HG03103 (cell line): ENCODE results near the gene CPEB3.

Experiments
- ATAC-seq: cut with Tn5 transposase; IDR thresholded peaks from one replicate; pipeline ENCODE4 v1.9.1; 2021; ENCODE audit warnings: low read depth; ENCODE audit not compliant: unreplicated experiment

The CPEB3 gene

GRCh38 chr10:92110039-92110794, 180.7 kb downstream of the CPEB3 start:
- ATAC-seq, result no peak

- no peak for ATAC-seq
Measured at GRCh38 chr10:92108747-92109146, 182.1 kb downstream of the CPEB3 start.

- ATAC-seq, result no peak
Measured at GRCh38 chr10:92108120-92108519, 182.8 kb downstream of the CPEB3 start.

- no peak for ATAC-seq
Measured at GRCh38 chr10:92103376-92104090, 187.3 kb downstream of the CPEB3 start.

- no peak for ATAC-seq
Measured at GRCh38 chr10:92102601-92103213, 188.2 kb downstream of the CPEB3 start.

- ATAC-seq, result no peak
Measured at GRCh38 chr10:92094960-92095359, 195.9 kb downstream of the CPEB3 start.

GRCh38 chr10:92091965-92092364, 198.9 kb downstream of the CPEB3 start:
- ATAC-seq, result no peak

- ATAC-seq, result peak; percentile 75
Measured at GRCh38 chr10:92087750-92088395, 203.0 kb downstream of the CPEB3 start.

GRCh38 chr10:92082583-92083280, 208.1 kb downstream of the CPEB3 start:
- peak; percentile 57 for ATAC-seq

GRCh38 chr10:92081641-92082040, 209.2 kb downstream of the CPEB3 start:
- no peak for ATAC-seq

GRCh38 chr10:92080244-92080643, 210.6 kb downstream of the CPEB3 start:
- no peak for ATAC-seq

- no peak for ATAC-seq
Measured at GRCh38 chr10:92079003-92079402, 211.9 kb downstream of the CPEB3 start.

GRCh38 chr10:92076722-92077121, 214.2 kb downstream of the CPEB3 start:
- ATAC-seq, result no peak

GRCh38 chr10:92075829-92076228, 215.0 kb downstream of the CPEB3 start:
- no peak for ATAC-seq

GRCh38 chr10:92074126-92074887, 216.6 kb downstream of the CPEB3 start:
- ATAC-seq, result no peak

- no peak for ATAC-seq
Measured at GRCh38 chr10:92068900-92069299, 222.0 kb downstream of the CPEB3 start.

GRCh38 chr10:92066386-92066785, 224.5 kb downstream of the CPEB3 start:
- ATAC-seq, result no peak

- no peak for ATAC-seq
Measured at GRCh38 chr10:92064506-92064905, 226.4 kb downstream of the CPEB3 start.

- ATAC-seq, result no peak
Measured at GRCh38 chr10:92062273-92062672, 228.6 kb downstream of the CPEB3 start.

- no peak for ATAC-seq
Measured at GRCh38 chr10:92054807-92055206, 236.1 kb downstream of the CPEB3 start.
